GM21723 (cell line): Measurements from ENCODE around the gene KCNE1.
"Not testable (repeated sequence)": the region's sequence is repeated elsewhere in the genome, so short reads cannot be mapped to it uniquely, and the experiment has no call there.

Experiments
- ATAC-seq: cut with Tn5 transposase; IDR thresholded peaks from one replicate; pipeline ENCODE4 v1.9.1; 2021; ENCODE audit warnings: mild to moderate bottlenecking, moderate library complexity; ENCODE audit not compliant: unreplicated experiment

The KCNE1 gene

GRCh38 chr21:34428441-34428840 lies 83.6 kb downstream of the KCNE1 start:
- not testable (repeated sequence) for ATAC-seq

GRCh38 chr21:34427339-34427738 lies 84.7 kb downstream of the KCNE1 start:
- not testable (repeated sequence) for ATAC-seq

GRCh38 chr21:34423805-34424204 lies 88.2 kb downstream of the KCNE1 start, which contains the start of gene SMIM34:
Gene SMIM34 (minus strand): TSS chr21:34423951. CDS start chr21:34423839, 112 bp downstream.
- ATAC-seq: not testable (repeated sequence)

DNA sequence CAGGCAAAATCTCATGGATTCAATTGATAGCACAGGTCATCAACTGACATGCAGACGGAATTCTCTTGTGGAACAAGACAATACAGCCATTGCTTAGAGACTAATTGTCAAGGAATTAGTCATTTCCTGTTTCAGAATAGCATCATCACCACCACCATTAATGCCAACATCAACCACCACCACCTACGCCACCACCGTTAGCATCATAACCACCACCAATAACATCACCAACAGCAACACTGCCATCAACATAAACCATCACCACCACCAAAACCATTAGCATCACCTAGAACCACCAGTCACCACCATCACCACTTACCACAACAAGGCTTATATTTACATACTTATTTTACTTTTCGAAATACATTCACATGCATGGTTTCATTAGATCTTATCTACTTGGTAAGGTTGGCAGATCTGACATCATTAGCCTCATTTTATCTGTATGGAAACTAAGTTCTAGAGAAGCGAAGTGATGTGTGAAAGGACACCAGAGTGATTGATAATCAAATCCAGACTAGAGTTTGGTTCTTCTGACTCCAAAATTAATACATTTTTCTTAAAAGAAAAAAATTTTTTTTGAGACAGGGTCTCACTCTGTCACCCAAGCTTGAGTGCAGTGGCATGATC lies 94.4 kb downstream of the KCNE1 start:
- ATAC-seq: not testable (repeated sequence)

DNA sequence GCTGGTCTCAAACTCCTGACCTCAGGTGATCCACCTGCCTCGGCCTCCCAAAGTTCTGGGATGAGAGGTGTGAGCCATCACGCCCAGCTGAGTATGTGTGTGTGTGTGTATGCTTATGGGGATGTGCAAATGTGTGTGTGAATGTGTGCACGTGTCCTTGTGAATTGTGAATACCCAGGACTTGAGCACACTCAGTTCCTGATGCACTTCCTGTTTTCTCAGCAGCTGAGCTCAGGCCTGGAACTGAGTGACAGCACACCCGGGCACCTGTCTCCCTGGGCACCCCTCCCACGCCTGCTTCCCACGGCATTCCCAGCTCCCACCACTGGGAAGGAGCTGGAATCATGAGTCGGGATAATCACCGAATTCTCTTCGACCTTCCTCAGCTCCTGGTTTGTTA lies 104.7 kb downstream of the KCNE1 start:
- not testable (repeated sequence) for ATAC-seq

DNA sequence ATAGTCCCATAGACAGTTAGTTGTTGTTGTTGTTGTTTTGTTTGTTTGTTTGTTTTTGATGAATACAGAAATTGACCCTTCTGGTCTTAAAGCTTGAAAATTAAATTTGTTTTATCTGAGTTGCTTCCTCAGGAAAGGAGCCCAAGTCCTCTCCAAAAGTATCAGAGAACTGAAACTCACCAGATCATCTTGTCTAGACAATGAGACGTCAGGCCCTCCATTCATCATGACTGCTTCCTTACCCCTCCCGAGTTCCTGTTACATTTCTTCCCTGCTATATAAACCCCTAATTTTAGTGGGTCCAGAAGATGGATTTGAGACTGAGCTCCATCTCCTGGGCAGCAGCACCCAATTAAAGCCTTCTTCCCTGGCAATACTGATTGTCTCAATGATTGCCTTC lies 105.3 kb downstream of the KCNE1 start:
- ATAC-seq: not testable (repeated sequence)

DNA sequence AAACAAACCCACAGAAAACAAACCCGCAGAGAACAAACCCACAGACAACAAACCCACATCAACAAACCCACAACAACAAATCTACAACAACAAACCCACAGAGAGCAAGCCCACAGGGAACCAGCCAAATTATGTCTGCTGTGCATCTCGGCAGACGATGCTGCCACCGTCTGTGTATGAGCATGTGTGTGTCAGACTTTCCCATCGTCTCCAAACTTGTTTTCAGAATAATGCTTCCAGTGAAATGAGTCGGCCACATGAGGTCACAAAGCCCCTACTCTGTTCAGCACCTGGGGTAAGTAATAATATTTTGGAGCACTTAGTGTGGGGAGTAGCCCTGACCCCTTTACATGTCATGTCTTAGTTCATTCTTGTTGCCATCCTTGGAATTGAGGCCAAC lies 105.9 kb downstream of the KCNE1 start:
- ATAC-seq: not testable (repeated sequence)

GRCh38 chr21:34405686-34406085 lies 106.3 kb downstream of the KCNE1 start:
- not testable (repeated sequence) for ATAC-seq

DNA sequence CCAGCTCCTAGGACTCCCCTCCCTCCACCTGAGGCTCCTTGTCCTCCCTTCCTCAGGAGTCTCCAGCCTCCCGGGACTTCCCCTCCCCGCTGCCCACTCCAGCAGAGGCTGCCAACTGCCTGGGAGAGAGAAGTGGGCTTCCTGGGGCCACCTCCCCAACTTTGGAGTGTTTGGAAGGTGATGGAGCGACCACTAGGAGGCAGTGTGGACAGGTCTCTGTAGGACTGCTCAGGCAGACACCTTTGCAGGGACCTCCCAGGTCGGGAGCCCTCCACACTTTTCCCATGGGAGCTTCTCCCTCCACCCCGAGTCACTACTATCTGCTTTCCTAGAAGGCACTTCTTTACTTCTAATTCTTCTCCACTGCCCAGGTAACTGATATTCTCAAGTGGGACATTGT lies 107.3 kb downstream of the KCNE1 start:
- ATAC-seq: not testable (repeated sequence)

GRCh38 chr21:34400522-34400921 lies 111.5 kb downstream of the KCNE1 start:
- ATAC-seq: not testable (repeated sequence)
